HFF-Myc (cell line): ENCODE measurements around the gene RAB40C.

Experiments used
- DNase-seq: peaks from one replicate; pipeline ENCODE4 v3.0.0-alpha.2; 2011; ENCODE audit warnings: low read depth; ENCODE audit errors: extremely low read depth
- H3K4me3 ChIP-seq: replicated peaks from 2 replicates; pipeline ENCODE4 v1.5.1; 2011; ENCODE audit warnings: low read depth, mild to moderate bottlenecking, control low read depth, low read length
- CTCF ChIP-seq: IDR thresholded peaks from 2 replicates; pipeline ENCODE4 v1.5.1; 2012; ENCODE audit warnings: mild to moderate bottlenecking, low read depth, low read length, control low read depth; ENCODE audit errors: missing control alignments

RAB40C gene

GRCh38 chr16:548586-548985 lies 41.3 kb upstream of the RAB40C start:
- DNase-seq = no peak
- no peak for TF ChIP-seq CTCF
- no peak overlapping the region for H3K4me3 ChIP-seq

- DNase-seq = no peak
- TF ChIP-seq CTCF = peak; percentile 6
- no peak overlapping the region for H3K4me3 ChIP-seq
Observed at GRCh38 chr16:549544-550263, 40.2 kb upstream of the RAB40C start.

- DNase-seq = no peak
- TF ChIP-seq CTCF = no peak
- H3K4me3 ChIP-seq = no peak overlapping the region
Observed at GRCh38 chr16:551210-551609, 38.7 kb upstream of the RAB40C start.

GRCh38 chr16:552171-552570 lies 37.7 kb upstream of the RAB40C start:
- H3K4me3 ChIP-seq = no peak overlapping the region
- DNase-seq = no peak
- no peak for TF ChIP-seq CTCF

GRCh38 chr16:553601-554296 lies 36.1 kb upstream of the RAB40C start:
- H3K4me3 ChIP-seq = no peak overlapping the region
- no peak for TF ChIP-seq CTCF
- no peak for DNase-seq

- no peak for DNase-seq
- no peak for TF ChIP-seq CTCF
- no peak overlapping the region for H3K4me3 ChIP-seq
Observed at GRCh38 chr16:554297-554621, 35.6 kb upstream of the RAB40C start.
